ENCODE results near the gene SUSD4. TPM values are rescaled to one million over a fixed set of nuclear protein-coding genes. Genes with fewer than 3 reads are reported as not detected.

Gene SUSD4
- total RNA-seq, 1 donor from 2014 or later: 18.5 TPM

GRCh38 chr1:223326776-223327175 lies 37.2 kb downstream of the SUSD4 start:
- TF ChIP-seq, protein P1, sequence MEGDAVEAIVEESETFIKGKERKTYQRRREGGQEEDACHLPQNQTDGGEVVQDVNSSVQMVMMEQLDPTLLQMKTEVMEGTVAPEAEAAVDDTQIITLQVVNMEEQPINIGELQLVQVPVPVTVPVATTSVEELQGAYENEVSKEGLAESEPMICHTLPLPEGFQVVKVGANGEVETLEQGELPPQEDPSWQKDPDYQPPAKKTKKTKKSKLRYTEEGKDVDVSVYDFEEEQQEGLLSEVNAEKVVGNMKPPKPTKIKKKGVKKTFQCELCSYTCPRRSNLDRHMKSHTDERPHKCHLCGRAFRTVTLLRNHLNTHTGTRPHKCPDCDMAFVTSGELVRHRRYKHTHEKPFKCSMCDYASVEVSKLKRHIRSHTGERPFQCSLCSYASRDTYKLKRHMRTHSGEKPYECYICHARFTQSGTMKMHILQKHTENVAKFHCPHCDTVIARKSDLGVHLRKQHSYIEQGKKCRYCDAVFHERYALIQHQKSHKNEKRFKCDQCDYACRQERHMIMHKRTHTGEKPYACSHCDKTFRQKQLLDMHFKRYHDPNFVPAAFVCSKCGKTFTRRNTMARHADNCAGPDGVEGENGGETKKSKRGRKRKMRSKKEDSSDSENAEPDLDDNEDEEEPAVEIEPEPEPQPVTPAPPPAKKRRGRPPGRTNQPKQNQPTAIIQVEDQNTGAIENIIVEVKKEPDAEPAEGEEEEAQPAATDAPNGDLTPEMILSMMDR (IDR thresholded peaks at IDR 0.05; ENCODE audit: unreplicated experiment): no peak
- DNase-seq (ENCODE audit: low spot score): no peak
- H3K27ac Mint-ChIP-seq (ENCODE audit: unreplicated experiment): no peak overlapping the region
- H3K27me3 Mint-ChIP-seq (ENCODE audit: unreplicated experiment): peaks cover 4% of the 10 kb centered on the region
- no peak overlapping the region for H3K4me3 Mint-ChIP-seq (ENCODE audit: unreplicated experiment)
- H3K36me3 Mint-ChIP-seq (ENCODE audit: low read depth, unreplicated experiment): no peaks in the 10 kb centered on the region
- no peaks in the 10 kb centered on the region for H3K9me3 Mint-ChIP-seq (ENCODE audit: unreplicated experiment)
- H3K4me1 Mint-ChIP-seq (ENCODE audit: unreplicated experiment): peaks cover 14% of the 10 kb centered on the region

- Mint-ChIP-seq H3K9me3 (ENCODE audit: unreplicated experiment) (no peaks in the 10 kb centered on the region), H3K4me1 (ENCODE audit: unreplicated experiment) (peaks cover 25% of the 10 kb centered on the region)
Measured at GRCh38 chr1:223323491-223324484, 40.2 kb downstream of the SUSD4 start.

DNA sequence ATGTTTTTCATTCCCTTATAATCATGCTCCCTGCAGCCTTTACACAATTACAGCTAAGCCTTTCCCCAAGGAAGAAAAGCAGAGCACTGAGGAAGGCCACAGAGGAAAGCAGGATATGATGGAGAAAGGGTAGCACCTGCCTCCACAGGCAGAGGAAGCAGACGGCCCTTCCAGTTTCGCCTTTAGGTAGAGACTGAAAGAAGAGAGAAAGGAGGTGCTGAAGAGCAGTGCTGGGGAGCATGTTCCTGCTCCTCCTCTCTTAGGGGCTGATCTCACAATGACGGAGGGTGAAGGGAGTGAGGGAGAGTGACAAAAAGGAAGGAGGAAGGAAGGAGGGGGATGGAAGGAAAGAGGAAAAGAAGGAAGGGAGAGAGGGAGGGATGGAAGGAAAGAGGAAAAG lies 41.1 kb downstream of the SUSD4 start:
- no peak for DNase-seq (ENCODE audit: low spot score)
- no peak overlapping the region for H3K4me3 Mint-ChIP-seq (ENCODE audit: unreplicated experiment)
- H3K27me3 Mint-ChIP-seq (ENCODE audit: unreplicated experiment): no peaks in the 10 kb centered on the region
- TF ChIP-seq, protein P1 (IDR thresholded peaks at IDR 0.05; ENCODE audit: unreplicated experiment): no peak
- no peaks in the 10 kb centered on the region for H3K9me3 Mint-ChIP-seq (ENCODE audit: unreplicated experiment)
- H3K27ac Mint-ChIP-seq (ENCODE audit: unreplicated experiment): no peak overlapping the region
- no peaks in the 10 kb centered on the region for H3K36me3 Mint-ChIP-seq (ENCODE audit: low read depth, unreplicated experiment)
- peaks cover 25% of the 10 kb centered on the region for H3K4me1 Mint-ChIP-seq (ENCODE audit: unreplicated experiment)

More at GRCh38 chr1:223323491-223324484, 40.2 kb downstream of the SUSD4 start:
- DNase-seq (ENCODE audit: low spot score): no peak
- Mint-ChIP-seq H3K27ac (ENCODE audit: unreplicated experiment) (no peak overlapping the region), H3K4me3 (ENCODE audit: unreplicated experiment) (no peak overlapping the region), H3K27me3 (ENCODE audit: unreplicated experiment) (no peaks in the 10 kb centered on the region), H3K36me3 (ENCODE audit: low read depth, unreplicated experiment) (no peaks in the 10 kb centered on the region)
- TF ChIP-seq, protein P1 (IDR thresholded peaks at IDR 0.05; ENCODE audit: unreplicated experiment): no peak

DNA sequence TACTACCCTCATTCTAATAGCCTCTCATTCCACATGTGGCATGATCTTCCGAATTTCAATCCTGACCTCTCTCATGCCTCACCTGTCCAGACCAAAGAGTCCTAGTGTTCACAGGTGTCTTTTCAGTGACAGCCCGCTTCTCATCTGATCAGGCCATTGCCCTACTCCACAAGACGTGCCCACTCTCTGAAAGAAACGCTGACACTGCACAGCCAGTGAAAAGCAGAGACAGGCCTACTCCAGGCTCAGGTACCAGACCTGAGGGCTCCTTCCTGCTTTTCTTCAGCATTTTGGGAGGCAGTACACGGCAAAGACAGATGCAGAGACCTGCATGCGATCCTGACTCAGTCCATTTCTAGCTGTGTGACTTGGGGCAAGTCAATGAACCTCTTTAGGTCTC lies 43.0 kb downstream of the SUSD4 start:
- Mint-ChIP-seq H3K36me3 (ENCODE audit: low read depth, unreplicated experiment) (no peaks in the 10 kb centered on the region), H3K27me3 (ENCODE audit: unreplicated experiment) (peaks cover 2% of the 10 kb centered on the region), H3K9me3 (ENCODE audit: unreplicated experiment) (no peaks in the 10 kb centered on the region), H3K4me1 (ENCODE audit: unreplicated experiment) (peaks cover 25% of the 10 kb centered on the region), H3K27ac (ENCODE audit: unreplicated experiment) (no peak overlapping the region), H3K4me3 (ENCODE audit: unreplicated experiment) (no peak overlapping the region)
- no peak for DNase-seq (ENCODE audit: low spot score)
- TF ChIP-seq, protein P1 (IDR thresholded peaks at IDR 0.05; ENCODE audit: unreplicated experiment): no peak

All from endothelial cell (in vitro differentiated cells).